COLO668 (cell line): Measurements from ENCODE around the gene MAPK7.

Source experiments
- DNase-seq: peaks from one replicate; lab custom pipeline; 2025; ENCODE audit not compliant: unreplicated experiment; lab: John Stamatoyannopoulos, UW

The MAPK7 gene

GRCh38 chr17:19414396-19415280 lies 36.3 kb downstream of the MAPK7 start:
- DNase-seq, result no peak

GRCh38 chr17:19415311-19415710 lies 37.0 kb downstream of the MAPK7 start:
- no peak for DNase-seq

- DNase-seq, result no peak
These were observed 37.8 kb downstream of the MAPK7 start for GRCh38 chr17:19415806-19416775.

GRCh38 chr17:19417611-19418010 lies 39.3 kb downstream of the MAPK7 start:
- no peak for DNase-seq

GRCh38 chr17:19418251-19418992 lies 40.1 kb downstream of the MAPK7 start:
- DNase-seq, result no peak

GRCh38 chr17:19421219-19421618 lies 42.9 kb downstream of the MAPK7 start:
- no peak for DNase-seq

GRCh38 chr17:19421926-19422325 lies 43.6 kb downstream of the MAPK7 start:
- DNase-seq, result no peak

GRCh38 chr17:19424934-19425868 lies 46.9 kb downstream of the MAPK7 start:
- DNase-seq, result no peak

GRCh38 chr17:19426631-19427030 lies 48.3 kb downstream of the MAPK7 start:
- DNase-seq, result no peak

- no peak for DNase-seq
These were observed 53.4 kb downstream of the MAPK7 start for GRCh38 chr17:19431691-19432090.
